ENCODE results near the gene NEB.
"Not testable (repeated sequence)": the region's sequence is repeated elsewhere in the genome, so short reads cannot be mapped to it uniquely, and the experiment has no call there.

Gene NEB

GRCh38 chr2:151727593-151728552 is 6.4 kb downstream of the NEB start:
- Histone ChIP-seq H3K27me3 (ENCODE audit: control insufficient read depth in 1 of 2, insufficient read depth in 2 of 2, low read length in 2 of 2) (no peaks in the 10 kb centered on the region), H3K4me3 (ENCODE audit: low read length in 2 of 2) (no peak overlapping the region), H3K27ac (ENCODE audit: low read length) (no peak overlapping the region), H3K9ac (ENCODE audit: low read length in 2 of 2) (no peak overlapping the region), H3K9me3 (ENCODE audit: control insufficient read depth in 2 of 2, low read length in 2 of 2) (no peaks in the 10 kb centered on the region), H3K4me1 (ENCODE audit: control insufficient read depth, insufficient read depth, low read length) (no peaks in the 10 kb centered on the region), H3K36me3 (ENCODE audit: control insufficient read depth in 2 of 2, insufficient read depth in 2 of 2, low read length in 2 of 2) (no peaks in the 10 kb centered on the region)

- Histone ChIP-seq H3K4me3 (ENCODE audit: low read length in 2 of 2) (no peak overlapping the region), H3K27me3 (ENCODE audit: control insufficient read depth in 1 of 2, insufficient read depth in 2 of 2, low read length in 2 of 2) (no peaks in the 10 kb centered on the region), H3K4me1 (ENCODE audit: control insufficient read depth, insufficient read depth, low read length) (no peaks in the 10 kb centered on the region), H3K36me3 (ENCODE audit: control insufficient read depth in 2 of 2, insufficient read depth in 2 of 2, low read length in 2 of 2) (no peaks in the 10 kb centered on the region), H3K9ac (ENCODE audit: low read length in 2 of 2) (no peak overlapping the region), H3K27ac (ENCODE audit: low read length) (no peak overlapping the region), H3K9me3 (ENCODE audit: control insufficient read depth in 2 of 2, low read length in 2 of 2) (no peaks in the 10 kb centered on the region)
Observed at GRCh38 chr2:151721161-151721560, 13.1 kb downstream of the NEB start.

GRCh38 chr2:151720521-151720920 is 13.8 kb downstream of the NEB start:
- Histone ChIP-seq H3K36me3 (ENCODE audit: control insufficient read depth in 2 of 2, insufficient read depth in 2 of 2, low read length in 2 of 2) (no peaks in the 10 kb centered on the region), H3K9ac (ENCODE audit: low read length in 2 of 2) (no peak overlapping the region), H3K27me3 (ENCODE audit: control insufficient read depth in 1 of 2, insufficient read depth in 2 of 2, low read length in 2 of 2) (no peaks in the 10 kb centered on the region), H3K9me3 (ENCODE audit: control insufficient read depth in 2 of 2, low read length in 2 of 2) (no peaks in the 10 kb centered on the region), H3K27ac (ENCODE audit: low read length) (no peak overlapping the region), H3K4me3 (ENCODE audit: low read length in 2 of 2) (no peak overlapping the region), H3K4me1 (ENCODE audit: control insufficient read depth, insufficient read depth, low read length) (no peaks in the 10 kb centered on the region)

- no peak overlapping the region for H3K4me3 ChIP-seq (ENCODE audit: low read length in 2 of 2)
- H3K36me3 ChIP-seq (ENCODE audit: control insufficient read depth in 2 of 2, insufficient read depth in 2 of 2, low read length in 2 of 2) = no peaks in the 10 kb centered on the region
- no peak overlapping the region for H3K27ac ChIP-seq (ENCODE audit: low read length)
- no peaks in the 10 kb centered on the region for H3K27me3 ChIP-seq (ENCODE audit: control insufficient read depth in 1 of 2, insufficient read depth in 2 of 2, low read length in 2 of 2)
- H3K4me1 ChIP-seq (ENCODE audit: control insufficient read depth, insufficient read depth, low read length) = no peaks in the 10 kb centered on the region
- H3K9ac ChIP-seq (ENCODE audit: low read length in 2 of 2) = no peak overlapping the region
- no peaks in the 10 kb centered on the region for H3K9me3 ChIP-seq (ENCODE audit: control insufficient read depth in 2 of 2, low read length in 2 of 2)
Observed at GRCh38 chr2:151718796-151719195, 15.5 kb downstream of the NEB start.

- Histone ChIP-seq H3K9me3 (ENCODE audit: control insufficient read depth in 2 of 2, low read length in 2 of 2) (no peaks in the 10 kb centered on the region), H3K27me3 (ENCODE audit: control insufficient read depth in 1 of 2, insufficient read depth in 2 of 2, low read length in 2 of 2) (no peaks in the 10 kb centered on the region), H3K4me3 (ENCODE audit: low read length in 2 of 2) (no peak overlapping the region), H3K9ac (ENCODE audit: low read length in 2 of 2) (no peak overlapping the region), H3K4me1 (ENCODE audit: control insufficient read depth, insufficient read depth, low read length) (no peaks in the 10 kb centered on the region), H3K36me3 (ENCODE audit: control insufficient read depth in 2 of 2, insufficient read depth in 2 of 2, low read length in 2 of 2) (no peaks in the 10 kb centered on the region), H3K27ac (ENCODE audit: low read length) (no peak overlapping the region)
Observed at GRCh38 chr2:151718247-151718646, 16.0 kb downstream of the NEB start.

- no peaks in the 10 kb centered on the region for H3K9me3 ChIP-seq (ENCODE audit: control insufficient read depth in 2 of 2, low read length in 2 of 2)
- no peaks in the 10 kb centered on the region for H3K4me1 ChIP-seq (ENCODE audit: control insufficient read depth, insufficient read depth, low read length)
- no peak overlapping the region for H3K27ac ChIP-seq (ENCODE audit: low read length)
- no peak overlapping the region for H3K4me3 ChIP-seq (ENCODE audit: low read length in 2 of 2)
- H3K27me3 ChIP-seq (ENCODE audit: control insufficient read depth in 1 of 2, insufficient read depth in 2 of 2, low read length in 2 of 2) = no peaks in the 10 kb centered on the region
- no peak overlapping the region for H3K9ac ChIP-seq (ENCODE audit: low read length in 2 of 2)
- no peaks in the 10 kb centered on the region for H3K36me3 ChIP-seq (ENCODE audit: control insufficient read depth in 2 of 2, insufficient read depth in 2 of 2, low read length in 2 of 2)
Observed at GRCh38 chr2:151716721-151717120, 17.6 kb downstream of the NEB start.

- Histone ChIP-seq H3K27me3 (ENCODE audit: control insufficient read depth in 1 of 2, insufficient read depth in 2 of 2, low read length in 2 of 2) (no peaks in the 10 kb centered on the region), H3K9me3 (ENCODE audit: control insufficient read depth in 2 of 2, low read length in 2 of 2) (no peaks in the 10 kb centered on the region), H3K36me3 (ENCODE audit: control insufficient read depth in 2 of 2, insufficient read depth in 2 of 2, low read length in 2 of 2) (no peaks in the 10 kb centered on the region), H3K4me3 (ENCODE audit: low read length in 2 of 2) (no peak overlapping the region), H3K27ac (ENCODE audit: low read length) (no peak overlapping the region), H3K4me1 (ENCODE audit: control insufficient read depth, insufficient read depth, low read length) (no peaks in the 10 kb centered on the region), H3K9ac (ENCODE audit: low read length in 2 of 2) (no peak overlapping the region)
Observed at GRCh38 chr2:151713291-151713903, 20.9 kb downstream of the NEB start.

- Histone ChIP-seq H3K36me3 (ENCODE audit: control insufficient read depth in 2 of 2, insufficient read depth in 2 of 2, low read length in 2 of 2) (no peaks in the 10 kb centered on the region), H3K9ac (ENCODE audit: low read length in 2 of 2) (no peak overlapping the region), H3K27ac (ENCODE audit: low read length) (no peak overlapping the region), H3K27me3 (ENCODE audit: control insufficient read depth in 1 of 2, insufficient read depth in 2 of 2, low read length in 2 of 2) (no peaks in the 10 kb centered on the region), H3K4me1 (ENCODE audit: control insufficient read depth, insufficient read depth, low read length) (no peaks in the 10 kb centered on the region), H3K4me3 (ENCODE audit: low read length in 2 of 2) (no peak overlapping the region), H3K9me3 (ENCODE audit: control insufficient read depth in 2 of 2, low read length in 2 of 2) (no peaks in the 10 kb centered on the region)
Observed at GRCh38 chr2:151711025-151711424, 23.3 kb downstream of the NEB start.

- no peaks in the 10 kb centered on the region for H3K4me1 ChIP-seq (ENCODE audit: control insufficient read depth, insufficient read depth, low read length)
Observed at GRCh38 chr2:151708788-151709187, 25.5 kb downstream of the NEB start.

GRCh38 chr2:151707857-151708256 is 26.4 kb downstream of the NEB start:
- Histone ChIP-seq H3K9me3 (ENCODE audit: control insufficient read depth in 2 of 2, low read length in 2 of 2) (no peaks in the 10 kb centered on the region), H3K27me3 (ENCODE audit: control insufficient read depth in 1 of 2, insufficient read depth in 2 of 2, low read length in 2 of 2) (no peaks in the 10 kb centered on the region), H3K4me3 (ENCODE audit: low read length in 2 of 2) (no peak overlapping the region), H3K4me1 (ENCODE audit: control insufficient read depth, insufficient read depth, low read length) (no peaks in the 10 kb centered on the region), H3K9ac (ENCODE audit: low read length in 2 of 2) (no peak overlapping the region), H3K36me3 (ENCODE audit: control insufficient read depth in 2 of 2, insufficient read depth in 2 of 2, low read length in 2 of 2) (no peaks in the 10 kb centered on the region), H3K27ac (ENCODE audit: low read length) (no peak overlapping the region)

More at GRCh38 chr2:151708788-151709187, 25.5 kb downstream of the NEB start:
- Histone ChIP-seq H3K27ac (ENCODE audit: low read length) (no peak overlapping the region), H3K27me3 (ENCODE audit: control insufficient read depth in 1 of 2, insufficient read depth in 2 of 2, low read length in 2 of 2) (no peaks in the 10 kb centered on the region), H3K9ac (ENCODE audit: low read length in 2 of 2) (no peak overlapping the region), H3K4me3 (ENCODE audit: low read length in 2 of 2) (no peak overlapping the region), H3K9me3 (ENCODE audit: control insufficient read depth in 2 of 2, low read length in 2 of 2) (no peaks in the 10 kb centered on the region), H3K36me3 (ENCODE audit: control insufficient read depth in 2 of 2, insufficient read depth in 2 of 2, low read length in 2 of 2) (no peaks in the 10 kb centered on the region)

GRCh38 chr2:151704480-151704961 is 29.8 kb downstream of the NEB start:
- H3K9me3 ChIP-seq (ENCODE audit: control insufficient read depth in 2 of 2, low read length in 2 of 2); H3K4me1 ChIP-seq (ENCODE audit: control insufficient read depth, insufficient read depth, low read length); H3K9ac ChIP-seq (ENCODE audit: low read length in 2 of 2); H3K27ac ChIP-seq (ENCODE audit: low read length); H3K4me3 ChIP-seq (ENCODE audit: low read length in 2 of 2); H3K27me3 ChIP-seq (ENCODE audit: control insufficient read depth in 1 of 2, insufficient read depth in 2 of 2, low read length in 2 of 2); H3K36me3 ChIP-seq (ENCODE audit: control insufficient read depth in 2 of 2, insufficient read depth in 2 of 2, low read length in 2 of 2): not testable (repeated sequence)

All from stomach smooth muscle (tissue), 2 donors.